HG03457 (cell line): ENCODE measurements around the gene SORCS3.
A peak's percentile ranks its signal among the peaks of the same experiment; 100 is the strongest.

Experiments
- ATAC-seq: cut with Tn5 transposase; IDR thresholded peaks from one replicate; pipeline ENCODE4 v1.9.1; 2021; ENCODE audit warnings: moderate number of reproducible peaks; ENCODE audit not compliant: unreplicated experiment

Gene SORCS3

GRCh38 chr10:104831272-104831671, 190.2 kb downstream of the SORCS3 start:
- no peak for ATAC-seq

DNA sequence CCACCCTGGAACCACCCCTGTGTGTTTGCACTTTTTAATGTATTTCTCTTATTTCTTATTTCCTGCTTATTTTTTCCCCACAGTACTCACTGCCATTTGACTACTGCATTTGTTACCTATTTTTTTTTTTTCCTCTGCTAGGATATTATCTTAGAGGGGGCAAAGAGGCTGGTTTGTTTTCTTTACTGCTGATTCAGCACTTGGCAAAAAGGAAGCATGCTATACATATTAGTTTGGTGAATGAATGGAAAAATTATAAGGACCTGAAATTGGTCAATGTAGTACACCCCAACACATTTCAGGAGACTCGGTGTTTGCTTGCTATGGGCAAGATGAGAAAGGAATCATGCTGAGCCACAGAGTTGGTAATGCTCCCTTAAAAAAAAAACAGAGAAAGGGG, 193.5 kb downstream of the SORCS3 start:
- no peak for ATAC-seq

GRCh38 chr10:104835422-104835821, 194.3 kb downstream of the SORCS3 start:
- ATAC-seq: peak; percentile 57

GRCh38 chr10:104842704-104843103, 201.6 kb downstream of the SORCS3 start:
- no peak for ATAC-seq

DNA sequence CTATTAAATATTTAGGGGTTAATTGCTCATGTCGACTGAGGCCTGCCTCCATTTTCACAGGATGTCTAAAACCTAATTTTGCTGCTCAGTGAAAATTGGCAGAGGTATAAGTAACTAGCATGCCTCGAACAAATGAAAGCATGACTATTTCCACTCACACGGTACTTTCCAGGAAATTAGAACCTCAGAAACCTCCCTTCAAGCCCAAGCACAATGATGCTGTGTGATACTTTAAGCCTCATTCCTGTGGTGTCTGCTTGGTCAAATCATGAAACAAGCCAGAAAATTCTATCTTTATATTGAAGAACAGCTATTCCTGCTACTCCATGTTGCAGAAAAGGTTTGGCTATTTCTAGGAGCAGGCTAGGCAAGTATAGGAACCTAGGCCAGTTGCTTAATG, 203.0 kb downstream of the SORCS3 start:
- no peak for ATAC-seq

DNA sequence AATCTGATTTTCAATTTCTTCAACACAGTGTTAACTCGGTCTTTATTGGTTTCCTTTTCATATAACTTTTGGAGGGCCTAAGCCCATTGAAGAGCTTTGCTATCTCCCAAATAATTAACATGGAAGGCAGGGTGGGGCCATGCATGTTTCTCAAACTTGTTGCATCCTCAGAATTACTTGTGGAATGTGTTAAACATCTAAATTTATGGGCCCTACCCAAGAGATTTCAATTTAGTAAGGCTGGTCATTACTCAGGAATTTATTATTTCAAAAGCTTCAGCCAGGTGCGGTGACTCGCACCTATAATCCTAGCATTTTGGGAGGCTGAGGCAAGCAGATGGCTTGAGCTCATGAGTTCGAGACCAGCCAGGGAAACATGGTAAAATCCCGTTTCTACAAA, 208.9 kb downstream of the SORCS3 start:
- ATAC-seq: no peak

DNA sequence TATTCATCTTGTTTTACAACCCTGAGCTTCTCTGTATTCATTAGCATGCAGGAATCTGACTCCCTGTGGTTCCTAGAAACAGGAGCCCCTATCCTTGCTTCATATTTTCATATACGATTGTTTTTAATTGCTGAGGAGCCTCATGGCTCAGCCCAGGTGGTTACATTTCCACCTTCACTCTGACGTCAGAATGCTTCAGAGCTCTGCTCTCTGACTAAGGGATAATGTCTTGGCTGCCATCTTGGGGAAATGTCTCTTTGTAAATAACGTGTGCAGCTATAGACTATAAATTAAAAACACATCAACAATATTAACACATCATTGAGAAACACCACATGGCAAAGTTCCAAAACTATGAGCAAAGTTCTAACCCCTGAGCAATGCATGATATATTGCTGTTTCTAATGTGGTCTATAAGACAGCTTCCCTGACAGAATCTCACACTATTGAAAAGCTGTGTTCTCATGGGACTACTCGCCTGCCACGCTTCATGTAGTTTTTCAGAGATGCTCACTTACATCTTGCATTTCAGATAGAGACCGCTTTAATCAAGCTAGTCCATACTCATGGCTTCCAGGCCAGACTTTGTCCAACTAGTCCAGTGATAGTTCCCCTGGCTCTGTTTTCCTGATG, 227.0 kb downstream of the SORCS3 start:
- ATAC-seq: no peak

DNA sequence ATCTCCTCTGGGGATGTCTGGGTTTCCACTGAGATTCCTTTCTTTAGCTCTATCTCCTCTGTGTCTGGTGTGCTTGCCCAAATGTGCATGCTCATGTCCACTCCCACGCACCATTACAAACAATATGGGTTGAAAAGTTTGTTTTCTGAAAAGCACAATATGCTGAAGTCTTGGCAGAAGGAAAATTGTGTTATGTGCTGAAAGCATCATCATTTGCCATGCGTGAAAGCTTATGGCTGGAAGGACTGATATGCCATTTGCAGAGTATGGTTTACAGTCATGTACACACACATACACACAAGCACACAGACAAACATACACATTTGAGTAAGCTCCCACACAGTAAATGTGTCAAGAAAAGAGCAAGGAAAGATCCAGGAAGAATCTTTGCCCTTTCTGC, 231.6 kb downstream of the SORCS3 start:
- ATAC-seq: no peak

GRCh38 chr10:104873161-104873560, 232.1 kb downstream of the SORCS3 start:
- ATAC-seq: no peak

DNA sequence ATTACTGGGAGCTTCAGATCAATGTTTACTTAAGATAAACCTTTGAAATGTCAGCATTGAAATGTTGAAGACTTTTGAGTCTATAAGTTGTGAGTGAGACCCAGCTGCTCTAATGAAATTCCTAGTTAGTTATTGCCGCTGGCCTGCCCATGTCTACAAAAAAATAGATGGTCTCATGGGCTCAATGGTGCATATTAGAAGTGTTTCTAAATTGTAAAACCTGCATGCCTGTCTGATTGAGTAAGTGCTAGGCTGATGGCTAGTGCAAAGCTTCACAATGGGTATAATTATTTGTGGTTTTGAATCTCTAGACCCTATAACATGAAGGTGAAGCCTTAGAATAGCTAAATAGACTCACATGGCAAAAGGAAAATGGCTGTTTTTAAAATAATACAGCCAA, 234.5 kb downstream of the SORCS3 start:
- ATAC-seq: no peak

DNA sequence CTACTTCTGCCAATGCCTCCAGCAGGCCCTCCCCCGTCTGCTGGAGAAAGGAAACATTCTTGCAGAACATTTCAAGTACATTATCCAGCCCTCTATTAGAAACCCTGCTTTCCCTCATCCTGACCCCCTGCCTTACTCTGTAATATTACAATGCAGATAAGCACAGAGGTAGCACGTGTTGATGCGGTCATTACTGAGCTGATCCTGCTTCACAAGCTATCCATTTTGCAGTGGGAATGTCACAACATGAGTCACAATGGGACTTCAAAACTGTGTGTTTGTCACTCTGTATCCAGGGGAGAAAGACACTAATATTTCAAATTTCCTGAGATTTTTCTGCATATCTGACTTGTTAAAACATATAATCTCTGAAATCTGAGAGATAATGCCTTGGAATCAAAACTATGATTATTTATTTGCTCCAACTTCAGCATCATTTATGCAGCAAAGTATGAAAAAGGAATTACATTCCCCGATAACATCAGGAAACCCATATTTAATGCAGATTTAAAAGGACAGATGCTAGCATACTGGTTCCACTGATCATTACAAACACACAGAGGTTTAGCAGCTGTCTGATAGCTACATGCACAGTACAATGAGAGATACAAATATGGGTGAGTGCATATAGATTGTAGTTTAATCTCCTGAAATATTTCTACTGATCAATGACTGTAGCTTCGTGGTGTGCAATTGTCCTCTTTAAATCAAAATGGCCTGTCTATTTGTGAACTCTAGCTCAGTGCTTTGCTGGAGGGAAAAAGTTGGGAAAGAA, 239.7 kb downstream of the SORCS3 start:
- no peak for ATAC-seq

DNA sequence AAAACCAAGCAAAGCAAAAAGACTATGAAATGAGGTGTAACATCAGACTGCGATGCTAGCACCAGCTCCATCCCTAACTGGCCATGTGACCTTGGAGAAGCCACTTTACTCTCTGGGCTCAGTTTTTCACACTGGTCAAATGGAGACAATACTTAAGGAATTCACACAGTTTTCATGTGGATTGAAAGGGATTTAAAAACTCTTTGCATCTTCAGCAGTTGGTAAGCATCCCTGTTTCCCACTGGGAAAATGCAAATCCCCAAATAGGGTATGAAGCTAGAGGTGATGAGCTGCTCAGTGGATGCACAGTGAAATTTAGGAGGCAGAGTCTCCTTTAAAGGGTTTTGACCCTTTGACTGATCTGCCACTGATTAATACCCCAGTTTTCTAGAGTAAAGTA, 240.7 kb downstream of the SORCS3 start:
- no peak for ATAC-seq

DNA sequence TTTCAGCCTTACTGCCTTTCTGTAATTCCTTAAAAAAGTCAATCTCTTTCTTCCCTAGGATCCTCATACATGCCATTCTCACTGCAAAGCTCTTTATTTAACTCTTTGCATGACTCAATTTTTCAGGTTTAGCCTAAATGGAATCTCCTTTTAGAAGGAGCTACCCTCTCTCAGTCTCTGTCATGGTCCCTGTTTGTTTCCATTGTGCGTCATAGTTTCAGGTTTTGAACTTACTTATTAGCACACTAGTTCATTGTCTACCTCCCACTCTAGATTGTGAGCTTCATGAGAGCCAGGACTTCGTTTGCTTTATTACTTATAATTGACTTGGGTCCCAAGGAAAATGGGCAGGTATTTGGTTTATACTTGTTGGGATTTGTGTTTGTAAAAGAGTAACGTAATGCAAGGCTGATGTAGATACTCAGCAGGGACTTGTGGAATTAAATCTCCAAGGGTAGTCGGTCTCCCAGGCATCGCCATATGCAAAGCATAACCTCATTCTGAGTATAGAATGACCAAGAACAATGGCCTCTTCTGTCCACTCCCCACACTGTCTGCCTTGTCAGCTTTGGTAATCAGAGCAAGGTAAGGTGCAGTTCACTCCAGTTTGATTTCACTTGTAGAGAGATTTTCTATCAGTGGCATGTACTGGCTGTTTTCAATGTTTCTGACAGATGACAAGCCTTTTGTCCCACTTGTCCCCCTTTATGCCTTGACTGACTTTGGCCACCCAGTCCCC, 252.0 kb downstream of the SORCS3 start:
- ATAC-seq: no peak

DNA sequence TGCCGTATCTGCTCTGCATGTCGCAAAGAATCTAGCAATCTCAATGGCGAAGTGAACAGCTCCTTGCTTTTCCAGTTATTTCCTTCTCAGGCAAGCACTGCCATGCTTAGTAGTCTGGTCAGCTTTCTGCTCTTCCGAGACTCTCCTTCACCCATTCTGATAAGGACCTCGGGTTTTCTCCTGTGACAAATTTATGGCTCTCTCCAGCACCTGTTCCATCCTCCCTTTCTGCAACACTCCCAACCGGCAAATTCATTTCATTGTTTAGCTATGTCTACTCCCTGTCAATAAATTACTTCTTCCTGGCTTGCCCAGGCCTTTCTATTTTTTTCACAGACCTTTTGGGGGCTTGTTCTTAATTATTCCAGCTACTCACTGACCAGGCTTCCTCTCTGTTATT, 252.6 kb downstream of the SORCS3 start:
- ATAC-seq: no peak

- no peak for ATAC-seq
Measured at GRCh38 chr10:104894681-104895080, 253.6 kb downstream of the SORCS3 start.

- no peak for ATAC-seq
Measured at GRCh38 chr10:104895541-104895940, 254.5 kb downstream of the SORCS3 start.

DNA sequence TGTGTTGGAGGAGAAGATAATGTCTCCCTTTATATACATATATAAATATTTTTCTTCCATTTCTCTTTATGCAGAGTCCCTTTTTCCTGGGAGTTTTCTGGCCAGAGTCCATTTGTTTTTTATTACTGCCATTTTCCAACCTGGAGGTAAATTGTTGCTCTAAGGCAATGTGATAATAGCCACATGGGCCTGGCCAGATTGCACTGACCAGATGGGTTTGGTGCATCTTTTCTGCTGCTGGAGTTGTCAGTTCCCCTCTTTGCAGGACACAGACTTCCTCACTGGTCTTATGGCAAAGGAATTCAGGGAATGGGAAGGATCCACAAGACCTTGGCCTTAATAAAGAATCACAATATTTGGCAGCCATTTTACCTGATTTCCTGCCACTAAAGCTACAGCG, 254.9 kb downstream of the SORCS3 start:
- no peak for ATAC-seq

- ATAC-seq: no peak
Measured at GRCh38 chr10:104897696-104898095, 256.6 kb downstream of the SORCS3 start.

DNA sequence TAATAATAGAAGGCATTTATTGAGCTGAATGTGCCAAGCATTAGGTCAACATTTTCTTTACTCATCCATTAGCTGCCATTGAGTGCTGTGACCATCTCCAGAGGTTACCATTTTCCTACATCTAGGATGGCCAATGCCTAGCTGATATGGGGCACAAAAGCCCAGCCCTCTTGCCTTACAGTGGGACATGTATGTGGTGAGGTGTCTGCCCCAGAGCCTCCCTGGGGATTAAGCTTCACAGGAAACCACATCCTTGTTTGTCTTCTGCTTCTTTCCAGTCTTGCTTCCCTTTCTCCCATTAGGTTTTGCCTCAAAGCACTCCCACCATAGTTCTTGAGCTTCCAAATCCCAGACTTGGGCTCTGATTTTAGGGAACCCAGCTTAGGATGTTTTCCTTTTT, 258.7 kb downstream of the SORCS3 start:
- ATAC-seq: no peak

- ATAC-seq: no peak
Measured at GRCh38 chr10:104903433-104903832, 262.3 kb downstream of the SORCS3 start.

DNA sequence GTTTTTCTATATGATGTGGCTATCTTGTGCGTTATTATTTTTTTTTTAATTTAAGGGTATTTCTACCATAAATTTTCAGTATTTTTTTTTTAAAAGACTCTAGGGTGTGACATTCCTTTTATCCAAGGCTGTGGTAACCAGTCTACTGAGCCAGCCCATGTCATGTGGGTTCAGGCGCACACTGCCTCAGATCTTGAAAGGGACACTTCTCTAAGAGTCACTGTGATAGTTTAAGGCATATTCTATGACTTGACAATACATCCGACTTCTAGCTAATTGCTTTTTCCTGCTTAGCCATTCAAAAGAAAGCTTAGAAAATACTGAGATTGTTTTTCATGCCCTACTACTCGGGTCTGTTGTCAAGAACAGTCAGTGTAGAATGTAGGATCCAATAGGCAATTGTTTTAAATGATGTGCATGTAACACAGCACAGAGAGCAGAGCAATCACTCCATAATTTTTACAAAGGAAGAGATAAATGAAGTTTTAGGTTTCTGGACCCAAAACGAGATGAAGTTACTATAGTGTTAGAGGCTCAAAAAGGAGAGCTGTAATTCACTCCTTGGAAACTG, 263.7 kb downstream of the SORCS3 start:
- ATAC-seq: no peak

- ATAC-seq: no peak
Measured at GRCh38 chr10:104906112-104906511, 265.0 kb downstream of the SORCS3 start.
